ENCODE measurements around the gene IL23A.

Gene IL23A

DNA sequence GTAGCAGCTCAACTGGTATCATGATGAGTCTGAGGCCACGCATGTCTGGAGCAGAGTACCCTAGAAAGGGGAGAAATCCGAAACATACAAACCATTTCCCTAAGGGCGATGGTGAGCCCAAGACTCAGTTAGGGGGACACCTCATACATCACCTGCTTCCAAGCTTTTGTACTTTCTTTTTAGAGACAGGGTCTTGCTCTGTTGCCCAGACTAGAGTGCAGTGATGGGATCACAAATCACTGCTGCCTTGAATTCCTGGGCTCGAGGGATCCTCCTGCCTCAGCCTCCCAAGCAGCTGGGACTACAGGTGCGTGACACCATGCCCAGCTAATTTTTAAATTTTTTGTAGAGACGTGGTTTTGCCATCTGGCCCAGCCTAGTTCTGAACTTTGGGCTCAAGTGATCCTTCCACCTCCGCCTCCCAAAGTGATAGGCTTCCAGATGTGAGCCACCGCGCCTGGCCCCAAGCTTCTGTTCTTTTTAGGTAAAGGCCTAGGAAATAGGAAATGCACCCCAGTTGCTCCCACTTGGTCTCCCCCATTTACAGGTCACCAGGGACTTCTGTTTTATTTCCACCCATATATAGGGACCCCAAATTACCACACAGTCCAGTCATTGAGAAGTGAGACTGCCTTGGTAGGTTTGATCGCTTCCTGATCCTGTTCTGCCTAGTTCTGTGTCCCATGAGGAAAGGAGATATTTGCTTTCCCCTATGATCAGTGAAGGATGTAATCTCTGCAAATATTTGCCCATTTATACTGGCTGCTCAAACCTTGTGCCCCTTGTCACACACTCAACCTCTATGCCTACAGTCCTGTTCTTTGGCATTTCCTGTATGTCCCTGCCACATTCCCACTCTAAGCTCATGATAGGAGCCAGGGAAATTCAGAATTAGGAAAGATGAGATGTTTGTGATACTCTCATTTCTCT, 23.7 kb downstream of the IL23A start, which contains the start of gene APOF:
TSS of gene APOF (minus strand) at position 728 of the 930 bp plus-strand sequence. CDS start at position 616, 112 bp downstream.
- peak within 1 kb of the TSS; percentile 1 for H3K27ac Mint-ChIP-seq
- no peaks in the 10 kb centered on the region for H3K36me3 Mint-ChIP-seq (ENCODE audit: low read depth)
- ATAC-seq (no peak), DNase-seq (no peak)
- H3K9me3 Mint-ChIP-seq, result no peaks in the 10 kb centered on the region
- peaks cover 35% of the 10 kb centered on the region for H3K4me1 Mint-ChIP-seq
- peak within 1 kb of the TSS; percentile 92 for H3K4me3 Mint-ChIP-seq
- H3K27me3 Mint-ChIP-seq, result no peaks in the 10 kb centered on the region

GRCh38 chr12:56366948-56367347, 28.3 kb downstream of the IL23A start:
- Mint-ChIP-seq H3K36me3 (ENCODE audit: low read depth) (no peaks in the 10 kb centered on the region), H3K4me1 (no peaks in the 10 kb centered on the region), H3K27ac (no peak overlapping the region), H3K4me3 (no peak overlapping the region), H3K27me3 (no peaks in the 10 kb centered on the region), H3K9me3 (no peaks in the 10 kb centered on the region)
- DNase-seq (no peak), ATAC-seq (no peak)

DNA sequence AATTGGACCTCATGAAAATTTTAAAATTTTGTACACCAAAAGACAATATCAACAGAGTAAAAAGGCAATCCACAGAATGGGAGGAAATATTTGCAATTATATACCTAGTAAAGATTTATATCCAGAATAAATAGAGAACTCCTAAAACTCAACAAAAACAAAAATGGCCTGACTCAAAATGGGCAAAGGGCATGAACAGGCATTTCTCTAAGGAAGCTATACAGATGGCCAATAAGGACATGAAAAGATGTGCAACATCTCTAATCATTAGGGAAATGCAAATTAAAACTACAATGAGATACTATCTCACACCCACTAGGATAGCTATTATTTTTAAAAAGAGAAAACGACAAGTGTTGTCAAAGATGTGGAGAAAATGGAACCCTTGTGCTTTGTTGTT, 34.8 kb downstream of the IL23A start:
- no peak for ATAC-seq
- peaks cover 1% of the 10 kb centered on the region for H3K4me1 Mint-ChIP-seq

GRCh38 chr12:56374726-56375597, 36.3 kb downstream of the IL23A start:
- H3K27me3 Mint-ChIP-seq, result no peaks in the 10 kb centered on the region

More for the DNA sequence above, 34.8 kb downstream of the IL23A start:
- DNase-seq, result no peak
- Mint-ChIP-seq H3K36me3 (ENCODE audit: low read depth) (peaks cover 2% of the 10 kb centered on the region), H3K4me3 (no peak overlapping the region), H3K9me3 (peaks cover 6% of the 10 kb centered on the region), H3K27me3 (no peaks in the 10 kb centered on the region), H3K27ac (no peak overlapping the region)

DNA sequence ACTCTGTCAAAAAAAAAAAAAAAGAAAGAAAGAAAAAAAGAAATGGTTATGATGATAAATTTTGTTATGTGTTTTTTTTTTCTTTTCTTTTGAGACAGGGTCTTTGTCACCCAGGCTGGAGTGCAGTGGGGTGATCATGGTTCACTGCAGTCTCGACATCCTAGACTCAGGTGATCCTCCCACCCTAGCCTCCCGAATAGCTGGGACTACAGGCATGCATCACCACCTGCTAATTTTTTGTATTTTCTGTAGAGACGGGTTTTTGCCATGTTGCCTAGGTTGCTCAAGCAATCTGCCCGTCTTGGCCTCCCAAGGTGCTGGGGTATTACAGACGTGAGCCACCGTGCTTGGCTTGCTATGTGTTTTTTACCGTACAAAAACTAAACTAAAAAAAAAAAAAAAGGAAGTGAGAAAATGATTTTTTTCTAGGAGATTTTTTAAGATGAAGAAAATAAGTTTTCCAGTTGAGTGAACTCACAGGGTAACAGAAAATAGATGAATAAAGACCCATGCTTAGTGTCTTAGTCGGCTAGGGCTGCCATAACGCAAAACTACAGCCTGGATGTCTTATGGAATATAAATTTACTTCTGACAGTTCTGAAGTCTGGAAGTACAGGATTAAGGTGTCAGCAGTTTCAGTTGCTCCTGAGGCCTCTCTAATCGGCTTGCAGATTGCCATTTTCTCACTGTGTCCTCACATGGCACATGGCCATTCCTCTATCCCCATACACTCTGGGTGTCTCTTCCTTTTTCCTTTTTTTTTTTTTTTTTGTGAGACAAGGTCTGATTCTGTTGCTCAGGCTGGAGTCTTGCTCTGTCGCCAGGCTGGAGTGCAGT, 37.1 kb downstream of the IL23A start:
- Mint-ChIP-seq H3K4me1 (peaks cover 1% of the 10 kb centered on the region), H3K4me3 (no peak overlapping the region), H3K27me3 (no peaks in the 10 kb centered on the region), H3K36me3 (ENCODE audit: low read depth) (peaks cover 2% of the 10 kb centered on the region), H3K27ac (no peak overlapping the region), H3K9me3 (peaks cover 6% of the 10 kb centered on the region)
- DNase-seq (no peak), ATAC-seq (no peak)

More at GRCh38 chr12:56374726-56375597, 36.3 kb downstream of the IL23A start:
- Mint-ChIP-seq H3K4me1 (peaks cover 1% of the 10 kb centered on the region), H3K36me3 (ENCODE audit: low read depth) (peaks cover 2% of the 10 kb centered on the region), H3K4me3 (no peak overlapping the region), H3K9me3 (peaks cover 6% of the 10 kb centered on the region), H3K27ac (no peak overlapping the region)
- DNase-seq, result no peak
- no peak for ATAC-seq

DNA sequence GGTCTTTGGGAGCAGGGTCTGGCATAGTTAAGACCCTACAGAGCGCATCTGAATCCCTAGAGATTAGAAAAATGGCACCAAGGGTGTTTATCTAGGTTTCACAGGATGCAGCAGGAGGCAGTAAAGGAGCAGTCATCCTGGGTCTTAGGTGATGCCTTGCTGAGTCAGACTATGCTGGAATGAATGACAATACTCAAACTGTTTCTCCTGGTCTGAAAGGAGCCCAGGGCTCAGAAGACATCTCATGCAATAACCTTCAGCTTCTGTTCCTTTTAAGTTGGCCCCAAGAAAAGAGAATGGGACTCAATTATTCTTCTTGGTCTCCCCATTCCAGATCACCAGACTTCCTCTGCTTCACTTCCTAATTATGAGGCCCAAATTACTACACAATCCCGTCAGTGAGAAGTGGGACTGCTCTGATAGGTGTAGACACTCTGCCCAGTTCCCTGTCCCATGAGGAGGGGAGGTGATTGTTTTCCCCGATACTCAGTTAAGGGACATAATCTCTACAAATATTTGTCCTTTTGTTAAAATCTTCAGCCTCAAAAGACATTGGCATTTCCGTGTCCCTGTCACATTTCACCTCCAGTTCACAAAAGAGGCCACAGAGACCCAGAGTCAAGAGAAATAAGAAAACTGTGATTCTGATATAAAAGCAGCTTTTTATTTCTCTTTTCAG, 38.8 kb downstream of the IL23A start:
- no peak overlapping the region for H3K4me3 Mint-ChIP-seq
- peaks cover 2% of the 10 kb centered on the region for H3K36me3 Mint-ChIP-seq (ENCODE audit: low read depth)
- no peak overlapping the region for H3K27ac Mint-ChIP-seq
- peaks cover 6% of the 10 kb centered on the region for H3K9me3 Mint-ChIP-seq
- DNase-seq (no peak), ATAC-seq (peak; percentile 68)
- peaks cover 1% of the 10 kb centered on the region for H3K4me1 Mint-ChIP-seq
- H3K27me3 Mint-ChIP-seq, result peaks cover 2% of the 10 kb centered on the region

- peaks cover 6% of the 10 kb centered on the region for H3K9me3 Mint-ChIP-seq
- H3K4me3 Mint-ChIP-seq, result no peak overlapping the region
- no peak for DNase-seq
- H3K4me1 Mint-ChIP-seq, result peaks cover 1% of the 10 kb centered on the region
- H3K27ac Mint-ChIP-seq, result no peak overlapping the region
- ATAC-seq, result no peak
- H3K36me3 Mint-ChIP-seq (ENCODE audit: low read depth), result peaks cover 2% of the 10 kb centered on the region
- H3K27me3 Mint-ChIP-seq, result peaks cover 2% of the 10 kb centered on the region
Measured at GRCh38 chr12:56377989-56378316, 39.3 kb downstream of the IL23A start.

DNA sequence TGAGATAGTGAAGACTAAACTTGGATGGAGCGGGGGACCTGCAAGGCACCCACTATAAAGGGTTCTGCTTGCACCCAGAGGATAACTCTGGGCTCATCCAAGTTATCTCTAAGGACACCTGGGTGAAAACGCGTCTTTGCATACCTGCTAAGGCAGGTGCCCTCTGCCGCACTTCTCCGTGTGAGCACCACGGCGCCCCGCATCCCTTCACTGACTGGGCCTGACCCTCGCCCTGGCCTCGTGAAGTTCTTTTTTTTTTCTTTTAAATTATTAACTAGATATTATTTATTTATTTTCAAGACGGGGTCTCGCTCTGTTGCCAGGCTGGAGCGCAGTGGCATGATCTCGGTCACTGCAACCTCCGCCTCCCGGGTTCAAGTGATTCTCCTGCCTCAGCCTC, 43.9 kb downstream of the IL23A start:
- Mint-ChIP-seq H3K9me3 (no peaks in the 10 kb centered on the region), H3K27ac (no peak overlapping the region), H3K36me3 (ENCODE audit: low read depth) (no peaks in the 10 kb centered on the region), H3K27me3 (peaks cover 2% of the 10 kb centered on the region), H3K4me1 (no peaks in the 10 kb centered on the region), H3K4me3 (no peak overlapping the region)
- ATAC-seq, result no peak
- no peak for DNase-seq

- H3K4me1 Mint-ChIP-seq, result no peaks in the 10 kb centered on the region
- H3K27ac Mint-ChIP-seq, result no peak overlapping the region
- H3K36me3 Mint-ChIP-seq (ENCODE audit: low read depth), result no peaks in the 10 kb centered on the region
- peaks cover 2% of the 10 kb centered on the region for H3K27me3 Mint-ChIP-seq
- no peaks in the 10 kb centered on the region for H3K9me3 Mint-ChIP-seq
- no peak for ATAC-seq
- DNase-seq, result no peak
- H3K4me3 Mint-ChIP-seq, result no peak overlapping the region
Measured at GRCh38 chr12:56385873-56386272, 47.2 kb downstream of the IL23A start.

DNA sequence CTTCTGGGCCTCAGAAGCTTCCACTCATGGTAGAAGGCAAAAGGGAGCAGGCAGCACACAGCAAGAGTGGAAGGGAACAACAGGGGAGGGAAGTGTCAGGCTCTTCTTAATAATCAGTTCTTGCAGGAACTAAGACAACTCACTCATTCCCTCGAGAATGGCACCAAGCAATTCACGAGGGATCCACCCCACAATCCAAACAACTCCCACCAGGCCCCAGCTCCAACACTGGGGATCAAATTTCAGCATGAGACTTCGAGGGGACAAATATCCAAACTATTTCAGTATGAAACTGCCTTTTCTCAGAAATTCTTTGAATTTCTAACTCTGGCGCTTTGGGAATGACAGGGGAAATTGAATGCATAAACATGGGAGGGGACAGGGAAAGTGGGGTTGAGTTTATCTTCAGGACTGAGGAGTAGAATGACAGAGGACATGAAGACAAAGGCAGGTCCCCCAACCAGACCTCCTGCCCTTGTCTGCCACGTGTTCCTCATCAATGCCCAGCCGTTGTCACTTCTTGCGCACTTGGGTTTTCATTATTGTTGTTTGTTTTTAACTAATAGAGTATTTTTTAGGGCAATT, 48.6 kb downstream of the IL23A start:
- no peaks in the 10 kb centered on the region for H3K9me3 Mint-ChIP-seq
- DNase-seq (no peak), ATAC-seq (no peak)
- no peaks in the 10 kb centered on the region for H3K36me3 Mint-ChIP-seq (ENCODE audit: low read depth)
- H3K4me1 Mint-ChIP-seq, result no peaks in the 10 kb centered on the region
- no peak overlapping the region for H3K4me3 Mint-ChIP-seq
- no peaks in the 10 kb centered on the region for H3K27me3 Mint-ChIP-seq
- no peak overlapping the region for H3K27ac Mint-ChIP-seq

- Mint-ChIP-seq H3K4me1 (no peaks in the 10 kb centered on the region), H3K4me3 (no peak overlapping the region), H3K27ac (no peak overlapping the region), H3K36me3 (ENCODE audit: low read depth) (no peaks in the 10 kb centered on the region), H3K27me3 (no peaks in the 10 kb centered on the region), H3K9me3 (no peaks in the 10 kb centered on the region)
- ATAC-seq (no peak), DNase-seq (no peak)
Measured at GRCh38 chr12:56389412-56389811, 50.7 kb downstream of the IL23A start.

Data from activated naive CD8-positive, alpha-beta T cell treated with anti-CD3 and anti-CD28 coated beads, Interleukin-2, amount 50 U/mL, for 24 hours (primary cell).